ENCODE results near the gene RPL38.
A peak's percentile ranks its signal among the peaks of the same experiment; 100 is the strongest.
"Not testable (repeated sequence)": the region's sequence is repeated elsewhere in the genome, so short reads cannot be mapped to it uniquely, and the experiment has no call there.

The RPL38 gene

GRCh38 chr17:74185571-74186185 lies 17.8 kb upstream of the RPL38 start:
- DNase-seq (ENCODE audit: low read depth) = no peak

- no peak for DNase-seq (ENCODE audit: low read depth)
These were observed 17.0 kb upstream of the RPL38 start for GRCh38 chr17:74186498-74186897.

- no peak for DNase-seq (ENCODE audit: low read depth)
These were observed 15.7 kb upstream of the RPL38 start for GRCh38 chr17:74187761-74188160.

- DNase-seq (ENCODE audit: low read depth) = not testable (repeated sequence)
These were observed 14.8 kb upstream of the RPL38 start for GRCh38 chr17:74188687-74189086.

- DNase-seq (ENCODE audit: low read depth) = no peak
These were observed 13.3 kb upstream of the RPL38 start for GRCh38 chr17:74190154-74190553.

GRCh38 chr17:74190807-74191406 lies 12.6 kb upstream of the RPL38 start:
- no peak for DNase-seq (ENCODE audit: low read depth)

- DNase-seq (ENCODE audit: low read depth) = no peak
These were observed 10.3 kb upstream of the RPL38 start for GRCh38 chr17:74192950-74193781.

GRCh38 chr17:74194682-74195081 lies 8.8 kb upstream of the RPL38 start:
- DNase-seq (ENCODE audit: low read depth) = no peak

- no peak for DNase-seq (ENCODE audit: low read depth)
These were observed 6.7 kb upstream of the RPL38 start for GRCh38 chr17:74196541-74197317.

- no peak for DNase-seq (ENCODE audit: low read depth)
These were observed 5.7 kb upstream of the RPL38 start for GRCh38 chr17:74197801-74198200.

- DNase-seq (ENCODE audit: low read depth) = no peak
These were observed 4.8 kb upstream of the RPL38 start for GRCh38 chr17:74198694-74199093.

- DNase-seq (ENCODE audit: low read depth) = no peak
These were observed 4.0 kb upstream of the RPL38 start for GRCh38 chr17:74199306-74200092.

GRCh38 chr17:74200112-74200511 lies 3.4 kb upstream of the RPL38 start:
- no peak for DNase-seq (ENCODE audit: low read depth)

GRCh38 chr17:74201250-74201649 lies 2.2 kb upstream of the RPL38 start:
- DNase-seq (ENCODE audit: low read depth) = no peak

- no peak for DNase-seq (ENCODE audit: low read depth)
These were observed 1.5 kb upstream of the RPL38 start for GRCh38 chr17:74201948-74202347.

GRCh38 chr17:74202938-74203337 lies 540 bp upstream of the RPL38 start:
- no peak for DNase-seq (ENCODE audit: low read depth)

- no peak for DNase-seq (ENCODE audit: low read depth)
These were observed 996 bp downstream of the RPL38 start for GRCh38 chr17:74204474-74204873.

- no peak for DNase-seq (ENCODE audit: low read depth)
These were observed 1.8 kb downstream of the RPL38 start for GRCh38 chr17:74205274-74205673.

GRCh38 chr17:74206332-74206818 lies 2.9 kb downstream of the RPL38 start:
- no peak for DNase-seq (ENCODE audit: low read depth)

GRCh38 chr17:74210191-74211140 lies 7.0 kb downstream of the RPL38 start:
- DNase-seq (ENCODE audit: low read depth) = peak; percentile 66

Data from stimulated activated CD8-positive, alpha-beta memory T cell treated with anti-CD3 and anti-CD28 coated beads, Interleukin-12 subunit alpha, Interleukin-12 subunit beta, amount 100 ng/mL, for 1 hour (primary cell).